ENCODE measurements around the gene BACH2.

Gene BACH2

GRCh38 chr6:89966913-89967312 lies 329.7 kb downstream of the BACH2 start:
- no peak for DNase-seq (ENCODE audit: low spot score)

DNA sequence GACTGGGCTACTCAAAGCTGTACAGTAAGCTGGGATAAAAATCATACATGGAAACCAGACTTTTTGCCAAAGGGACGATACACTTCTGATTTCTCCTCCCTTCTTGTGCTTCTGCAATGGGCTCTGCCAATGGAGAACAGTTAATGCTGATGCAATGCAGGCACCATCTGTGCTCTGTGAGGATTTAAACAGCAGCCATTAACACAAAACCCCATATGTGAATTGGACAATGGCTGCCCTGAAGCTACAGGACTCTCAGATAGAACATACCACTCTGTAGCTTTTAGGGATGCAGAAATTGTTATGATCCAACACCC lies 330.5 kb downstream of the BACH2 start:
- DNase-seq (ENCODE audit: low spot score), result no peak

DNA sequence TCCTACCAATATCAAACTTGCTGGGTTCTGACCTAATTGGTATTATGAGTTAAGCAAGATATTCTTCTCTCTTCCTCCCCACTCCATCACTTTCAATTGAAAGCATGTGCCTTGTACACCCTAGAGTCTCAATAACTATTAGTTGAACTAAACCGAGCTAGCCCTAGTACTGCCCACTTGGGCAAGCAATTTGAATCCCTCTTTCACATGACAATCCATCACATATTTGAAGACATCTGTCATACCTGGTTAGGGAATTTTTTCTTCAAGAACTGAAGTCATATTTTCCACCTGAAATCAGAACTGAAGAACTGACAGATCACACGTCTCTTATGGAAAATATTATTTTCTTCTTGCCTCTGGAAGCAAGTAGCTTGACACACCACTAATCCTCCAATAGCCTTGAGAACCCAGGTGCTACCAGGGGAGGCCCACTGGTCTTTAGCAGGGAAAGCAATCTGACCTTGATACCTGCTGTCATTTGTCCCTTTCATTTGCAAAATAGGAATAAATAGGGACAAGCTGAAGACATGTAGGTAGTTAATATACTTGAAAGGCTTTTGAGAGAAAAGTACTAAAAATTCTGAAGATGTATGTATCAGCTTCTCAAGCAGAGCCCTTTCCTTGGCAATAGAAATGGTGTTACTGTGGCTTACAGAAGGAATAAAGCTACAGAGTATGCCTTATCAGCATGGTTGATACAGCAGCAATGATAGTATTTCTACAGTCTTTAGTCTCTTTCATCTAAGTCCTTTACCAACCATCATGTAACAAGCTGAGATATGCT lies 331.0 kb downstream of the BACH2 start:
- DNase-seq (ENCODE audit: low spot score), result no peak

DNA sequence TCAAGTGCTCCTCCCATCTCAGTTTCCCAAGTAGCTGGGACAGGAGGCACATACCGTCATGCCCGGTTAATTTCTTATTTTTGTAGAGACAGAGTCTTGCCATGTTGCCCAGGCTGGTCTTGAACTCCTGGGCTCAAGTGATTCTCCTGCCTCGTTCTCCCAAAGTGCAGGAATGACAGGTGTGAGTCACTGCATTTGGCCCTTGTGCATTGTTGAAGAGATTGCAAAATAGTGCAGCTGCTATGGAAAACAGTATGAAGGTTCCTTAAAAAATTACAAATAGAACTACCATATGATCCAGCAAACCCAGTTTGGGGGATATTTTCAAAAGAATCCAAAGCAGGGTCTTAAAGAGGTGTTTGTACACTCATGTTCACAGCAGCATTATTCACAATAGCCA lies 333.3 kb downstream of the BACH2 start:
- DNase-seq (ENCODE audit: low spot score), result no peak

GRCh38 chr6:89961481-89961880 lies 335.2 kb downstream of the BACH2 start:
- DNase-seq (ENCODE audit: low spot score), result no peak

DNA sequence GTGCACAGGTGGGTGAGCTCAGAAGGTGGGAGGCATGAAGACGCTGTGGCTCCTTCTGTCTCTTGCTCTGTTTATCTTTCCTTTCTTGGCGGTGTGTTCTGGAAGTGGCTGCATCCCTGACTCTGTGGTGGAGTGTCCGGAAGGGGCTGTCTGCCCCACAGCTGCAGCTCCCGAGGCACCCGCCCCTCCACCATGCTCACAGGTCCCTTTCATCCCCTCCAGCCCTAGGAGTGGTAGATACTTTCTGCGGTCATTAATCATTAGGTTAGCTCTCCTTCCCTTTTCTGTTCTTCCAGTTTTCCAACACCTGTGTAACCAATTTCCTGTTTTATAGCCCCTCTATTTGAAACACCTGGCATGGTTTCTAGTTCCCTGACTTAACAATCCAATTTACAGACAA lies 336.8 kb downstream of the BACH2 start:
- no peak for DNase-seq (ENCODE audit: low spot score)

GRCh38 chr6:89956182-89956581 lies 340.5 kb downstream of the BACH2 start:
- peak; percentile 31 for DNase-seq (ENCODE audit: low spot score)

- no peak for DNase-seq (ENCODE audit: low spot score)
These were observed 341.3 kb downstream of the BACH2 start for GRCh38 chr6:89955364-89955763.

- DNase-seq (ENCODE audit: low spot score), result peak; percentile 83
These were observed 341.9 kb downstream of the BACH2 start for GRCh38 chr6:89954721-89955148.

DNA sequence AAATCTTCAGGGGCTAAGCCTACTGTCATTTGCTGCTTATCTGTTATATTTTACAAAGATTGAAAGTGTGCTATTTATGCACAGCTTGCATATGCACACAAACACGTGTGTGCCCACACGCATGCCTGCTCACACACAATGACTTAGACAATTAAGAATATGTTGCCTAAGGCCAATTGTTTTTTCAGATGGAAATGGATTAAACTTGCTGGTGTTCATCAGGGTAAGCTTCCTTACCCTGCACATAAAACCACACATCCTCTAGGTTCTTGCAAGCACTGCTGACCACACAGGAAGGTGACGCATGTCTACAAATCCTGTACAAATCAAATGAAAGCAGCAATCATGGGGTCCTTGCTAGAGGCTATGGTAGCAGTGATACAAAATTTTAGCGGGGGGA lies 344.0 kb downstream of the BACH2 start:
- peak; percentile 86 for DNase-seq (ENCODE audit: low spot score)

GRCh38 chr6:89952105-89952671 lies 344.5 kb downstream of the BACH2 start:
- peak; percentile 80 for DNase-seq (ENCODE audit: low spot score)

- no peak for DNase-seq (ENCODE audit: low spot score)
These were observed 345.0 kb downstream of the BACH2 start for GRCh38 chr6:89951574-89952104.

DNA sequence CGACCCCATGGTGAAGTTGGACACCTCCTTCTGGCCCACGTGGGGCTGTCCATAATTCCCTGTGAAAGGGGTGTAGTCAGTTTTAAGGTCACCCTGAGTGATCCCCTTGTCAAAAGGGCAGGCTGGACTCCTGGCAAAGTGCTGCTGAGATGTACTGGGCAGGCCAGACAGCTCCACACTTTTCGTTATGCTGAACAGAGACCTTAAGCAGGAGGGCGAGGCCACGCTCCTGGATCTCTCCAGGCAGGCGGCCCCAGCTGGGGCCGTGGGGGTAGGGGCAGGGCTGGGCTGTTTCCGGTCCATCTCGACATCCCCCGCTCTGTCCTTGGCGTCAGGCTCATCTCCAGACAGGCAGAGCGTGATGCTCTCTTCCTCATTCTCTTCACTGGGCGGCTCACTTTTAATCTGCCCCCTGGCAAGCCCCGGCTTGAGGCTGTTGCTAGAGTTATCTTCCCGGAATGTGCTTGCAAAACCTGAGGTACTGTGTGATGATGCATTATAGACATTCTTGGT lies 345.7 kb downstream of the BACH2 start:
- no peak for DNase-seq (ENCODE audit: low spot score)

GRCh38 chr6:89950446-89950845 lies 346.2 kb downstream of the BACH2 start:
- no peak for DNase-seq (ENCODE audit: low spot score)

- DNase-seq (ENCODE audit: low spot score), result no peak
These were observed 347.8 kb downstream of the BACH2 start for GRCh38 chr6:89948876-89949275.

- DNase-seq (ENCODE audit: low spot score), result peak; percentile 44
These were observed 351.7 kb downstream of the BACH2 start for GRCh38 chr6:89944826-89945407.

DNA sequence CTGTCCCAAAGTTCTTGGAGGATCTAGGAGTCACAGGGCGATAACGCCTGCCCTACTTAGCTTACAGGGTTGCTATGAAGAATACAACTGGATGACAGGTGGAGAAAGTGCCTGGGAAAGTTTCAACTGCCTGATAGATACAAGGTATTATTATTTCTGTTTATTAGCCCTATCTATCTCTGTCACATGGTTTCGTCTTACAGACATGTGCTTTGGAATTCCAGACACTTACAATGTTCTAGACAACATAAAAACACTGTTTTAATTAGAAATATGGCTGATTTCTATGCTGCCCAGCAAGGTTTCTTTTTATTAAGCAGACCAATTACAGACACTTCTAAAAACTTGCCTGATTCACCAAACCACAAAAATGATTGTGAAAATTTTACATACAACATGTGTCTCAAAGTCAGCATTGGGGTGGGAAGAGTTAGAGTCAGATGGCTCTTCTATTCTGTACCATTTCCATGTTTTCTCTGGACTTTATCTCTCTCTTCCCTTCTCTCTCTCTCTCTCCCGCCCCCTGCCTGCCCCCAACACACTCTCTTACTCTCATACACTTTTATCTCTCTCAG lies 352.4 kb downstream of the BACH2 start:
- no peak for DNase-seq (ENCODE audit: low spot score)

- DNase-seq (ENCODE audit: low spot score), result no peak
These were observed 354.0 kb downstream of the BACH2 start for GRCh38 chr6:89942601-89943000.

DNA sequence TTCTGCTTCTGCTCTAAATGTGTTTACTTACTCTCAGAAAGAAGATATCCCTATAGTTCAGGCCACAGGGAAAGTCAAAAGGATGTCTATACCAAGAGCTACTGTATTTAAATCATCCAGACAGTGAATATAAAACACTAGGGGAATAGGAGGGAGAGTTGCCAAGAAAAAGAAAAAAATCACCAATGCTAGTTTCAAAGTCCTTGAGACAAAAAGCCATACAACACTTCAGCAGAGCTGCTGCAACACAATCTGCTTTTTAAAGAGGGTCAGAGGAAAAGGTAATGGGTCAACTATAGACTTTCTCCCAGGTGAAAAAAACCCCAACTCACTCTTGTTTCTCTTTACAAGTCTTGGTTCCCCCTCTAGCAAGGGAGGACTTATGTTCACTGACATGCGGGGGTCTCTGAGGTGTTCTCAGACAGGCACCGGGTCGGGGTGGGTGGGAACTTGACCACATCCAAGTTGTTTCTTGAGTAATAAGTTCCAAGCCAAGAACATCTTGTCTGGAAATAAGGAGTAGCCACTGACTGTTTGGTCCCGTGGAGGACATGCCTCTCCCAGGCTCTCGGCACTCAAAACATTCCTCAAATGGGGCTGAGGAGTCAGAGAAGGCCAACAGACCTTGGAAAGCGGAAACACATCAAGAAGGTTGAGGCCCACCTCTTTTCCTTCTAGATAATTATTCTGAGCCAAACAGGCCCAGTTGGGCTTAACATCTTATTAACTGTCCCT lies 354.7 kb downstream of the BACH2 start:
- DNase-seq (ENCODE audit: low spot score), result no peak

DNA sequence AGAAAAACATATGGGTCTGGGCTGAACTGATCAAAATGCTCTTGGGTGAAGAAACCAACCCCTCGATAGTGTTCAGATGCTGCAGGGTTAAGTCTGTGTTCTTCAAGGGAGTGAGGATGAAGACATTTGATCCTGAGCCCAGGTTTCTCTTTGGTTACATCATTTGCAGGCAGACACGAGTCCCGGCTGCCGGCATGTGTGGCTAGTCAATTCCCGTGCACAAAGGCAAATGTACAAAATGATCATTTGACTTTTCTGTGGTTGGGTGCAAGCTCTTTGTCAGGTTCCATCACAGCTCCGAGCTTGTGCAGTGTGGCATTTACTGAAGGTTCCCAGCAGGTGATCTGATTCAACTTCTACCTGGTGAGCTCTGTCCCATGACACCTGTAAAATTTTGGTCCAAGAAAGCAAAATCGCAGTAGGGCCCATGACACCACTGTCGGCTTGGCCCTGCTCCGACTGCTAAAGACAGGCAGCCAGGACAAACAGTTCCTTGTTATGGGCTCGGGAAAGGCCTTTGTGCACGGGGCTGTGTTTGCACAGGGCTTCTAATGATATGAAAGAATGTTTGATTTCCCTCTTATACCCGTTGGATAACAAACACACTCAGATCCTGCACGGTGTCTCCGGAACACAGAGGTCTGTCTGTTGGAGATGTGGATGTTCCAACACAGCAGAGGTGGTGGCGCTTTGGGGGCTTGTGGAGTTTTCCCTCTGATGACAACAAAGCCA lies 355.4 kb downstream of the BACH2 start:
- DNase-seq (ENCODE audit: low spot score), result no peak

All from activated CD4-positive, alpha-beta T cell treated with anti-CD3 and anti-CD28 coated beads, Interleukin-2, Interleukin-4, amounts not matched to agents 100 ng/mL and 50 ng/mL, durations not matched to agents 16 hours and 8 hours (primary cell).